ENCODE data around the gene TRIM72.

- TF ChIP-seq CTCF (IDR thresholded peaks at IDR 0.05): no peak
- no peak for TF ChIP-seq POLR2A (IDR thresholded peaks at IDR 0.05)
Observed at GRCh38 chr16:31213877-31214707, at the start of gene TRIM72.

All from Peyer's patch (tissue), 4 donors.